Upper lobe of right lung (tissue), 1 donor: ENCODE data around the gene TBCE. TPM values are rescaled to one million over a fixed set of nuclear protein-coding genes. Genes with fewer than 3 reads are reported as not detected.
A peak's percentile ranks its signal among the peaks of the same experiment; 100 is the strongest.

ENCODE experiments used
- ATAC-seq: fragments of 200-7000 bp; cut with Tn5 transposase; one replicate; pipeline ENCODE4 v1.9.1; 2020; ENCODE audit warnings: mild to moderate bottlenecking, moderate library complexity
- DNase-seq: peaks from one replicate; pipeline ENCODE4 v3.0.0-alpha.2; 2020
- H3K27ac ChIP-seq: fragments of 200-600 bp; one replicate; pipeline ENCODE4 v1.8.0; 2022
- H3K27me3 ChIP-seq: fragments of 200-600 bp; one replicate; pipeline ENCODE4 v1.8.0; 2022; ENCODE audit warnings: mild to moderate bottlenecking
- H3K36me3 ChIP-seq: fragments of 200-600 bp; one replicate; pipeline ENCODE4 v1.8.0; 2022
- H3K4me1 ChIP-seq: fragments of 200-600 bp; one replicate; pipeline ENCODE4 v1.8.0; 2022
- H3K4me3 ChIP-seq: fragments of 200-600 bp; one replicate; pipeline ENCODE4 v1.8.0; 2022; ENCODE audit warnings: mild to moderate bottlenecking
- H3K9me3 ChIP-seq: fragments of 200-600 bp; one replicate; pipeline ENCODE4 v1.8.0; 2022
- CTCF ChIP-seq: fragments of 200-600 bp; IDR thresholded peaks from one replicate; pipeline ENCODE4 v1.8.0; 2022; ENCODE audit warnings: antibody characterized with exemption
- intact Hi-C: fragments of 100-400 bp; cut with DNase I; formaldehyde crosslinking; loops from one replicate; pipeline ENCODE4 v1.11.0; 2022
- total RNA-seq: library from RNA; stranded (reverse); fragmentation: NEBNext Ultra II Directional; extraction: Animal tissue kit (Norgen Biotek cat#: 25700); gene quantifications from one replicate; pipeline ENCODE4 v1.2.1, GENCODE V29; 2021
- donor health status: DM: no; HTN: yes; CAD: no; lungs with severe emphysema.

TBCE gene
- total RNA-seq, 1 donor from 2014 or later, result 27.2 TPM

DNA sequence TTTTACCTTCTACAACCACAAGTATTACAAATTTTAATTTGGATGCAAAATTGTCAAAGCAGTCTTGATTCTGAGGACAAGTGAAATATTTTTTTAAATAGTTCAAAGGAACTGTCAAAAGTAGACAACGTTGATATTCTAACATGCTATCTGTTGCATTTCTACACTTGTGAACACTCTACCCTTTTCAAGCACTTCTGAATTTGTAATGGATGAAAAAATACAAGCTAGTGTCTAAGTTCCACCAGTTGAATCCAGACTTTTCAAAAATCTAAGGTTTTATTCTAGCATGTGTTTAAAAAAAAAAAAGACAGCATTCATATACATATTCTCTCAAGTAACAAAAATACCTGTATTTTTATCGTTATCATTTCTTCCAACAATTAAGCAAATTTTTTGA, 41.4 kb upstream of the TBCE start:
- TF ChIP-seq CTCF, result no peak
- H3K27ac ChIP-seq, result no peak overlapping the region
- intact Hi-C loops, result no loop called here
- DNase-seq (no peak), ATAC-seq (no peak)
- no peaks in the 10 kb centered on the region for H3K27me3 ChIP-seq
- no peaks in the 10 kb centered on the region for H3K36me3 ChIP-seq
- peak overlapping the region; percentile 70 for H3K4me3 ChIP-seq
- H3K9me3 ChIP-seq, result no peaks in the 10 kb centered on the region
- H3K4me1 ChIP-seq, result peaks cover 47% of the 10 kb centered on the region

DNA sequence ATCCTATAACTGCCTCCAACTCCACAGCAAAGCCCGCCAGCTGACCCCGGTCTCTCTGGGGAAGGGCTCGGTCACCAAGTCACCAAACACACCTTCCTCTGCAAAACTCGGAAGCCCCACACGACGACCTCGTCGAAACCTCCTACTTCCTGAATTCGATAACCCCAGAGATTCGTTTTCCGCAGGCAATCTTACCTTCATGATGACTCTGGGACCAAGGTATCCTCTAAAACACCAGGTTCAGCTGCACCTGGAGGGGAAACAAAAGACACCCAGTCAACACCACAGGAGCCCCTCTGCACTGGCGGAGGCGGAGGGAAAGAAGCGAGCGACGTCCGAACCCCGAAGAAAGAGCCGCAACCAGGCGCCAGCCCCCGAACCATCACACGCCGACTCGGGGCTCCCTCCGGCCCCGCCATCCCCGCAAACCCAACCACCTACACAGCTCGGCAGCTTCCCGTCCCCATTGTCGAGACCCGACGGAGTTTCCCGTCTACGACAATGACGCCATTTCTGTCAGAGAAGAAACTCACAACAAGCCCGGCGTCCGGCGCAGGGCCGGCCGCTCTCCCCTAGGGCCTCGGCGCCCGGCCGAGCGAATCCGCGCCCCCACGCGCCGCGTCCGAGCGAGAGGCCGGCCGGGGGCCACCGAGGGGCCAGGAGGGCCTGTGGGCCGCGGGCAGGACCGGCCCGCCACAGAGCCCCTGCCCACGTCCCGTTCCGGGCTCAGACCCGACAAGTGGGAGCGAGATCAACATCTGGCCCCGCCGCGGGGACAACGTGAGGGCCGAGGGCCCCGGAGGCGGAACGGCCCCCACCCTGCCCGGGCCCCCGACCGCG, 40.3 kb upstream of the TBCE start:
- no peaks in the 10 kb centered on the region for H3K9me3 ChIP-seq
- no peaks in the 10 kb centered on the region for H3K36me3 ChIP-seq
- peak overlapping the region; percentile 92 for H3K27ac ChIP-seq
- ATAC-seq (peak; percentile 2), DNase-seq (peak; percentile 74)
- intact Hi-C loops, result no loop called here
- no peaks in the 10 kb centered on the region for H3K27me3 ChIP-seq
- H3K4me3 ChIP-seq, result peak overlapping the region; percentile 70
- no peak for TF ChIP-seq CTCF
- H3K4me1 ChIP-seq, result peaks cover 51% of the 10 kb centered on the region

DNA sequence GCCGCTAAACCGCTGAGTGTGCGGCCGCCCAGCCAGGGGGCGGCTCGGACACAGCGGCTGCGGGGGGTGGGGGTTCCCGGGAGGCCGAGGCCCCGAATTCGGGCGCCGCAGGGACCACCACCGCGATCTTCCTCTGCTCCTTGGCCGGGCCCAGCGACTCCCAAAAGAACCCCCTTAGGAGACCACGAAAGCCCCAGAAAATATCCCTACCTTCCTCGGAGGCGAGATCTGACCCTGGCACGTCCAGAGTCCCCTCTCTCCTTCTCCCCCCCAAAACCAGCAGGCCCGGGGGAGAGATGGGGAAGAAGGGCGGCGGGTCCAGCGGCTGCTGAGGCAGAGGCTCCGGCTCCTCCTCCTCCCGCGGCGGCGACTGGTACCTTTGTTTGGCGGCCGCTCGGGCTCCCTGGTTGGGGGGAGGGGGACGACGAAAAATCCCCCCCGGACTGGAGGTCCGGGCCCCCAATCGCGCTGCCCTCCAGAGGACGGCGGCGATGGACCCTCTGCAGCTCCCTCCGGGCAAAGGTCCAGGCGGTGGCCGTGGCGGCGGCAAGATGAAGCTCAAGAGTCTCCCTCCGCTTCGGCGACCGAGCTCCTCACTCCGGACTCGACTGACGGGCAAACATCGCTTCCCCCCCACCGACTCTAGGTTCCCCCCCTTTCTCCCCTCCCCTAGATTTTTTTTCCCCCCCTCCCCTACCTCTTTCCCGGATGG, 39.5 kb upstream of the TBCE start, which contains the start of gene ARID4B:
ARID4B (minus strand) TSS at position 621 of the 712 bp plus-strand sequence. CDS start 1,260 bp downstream, outside the sequence.
- H3K4me3 ChIP-seq, result peak within 1 kb of the TSS; percentile 70
- no peak for TF ChIP-seq CTCF
- H3K4me1 ChIP-seq, result peaks cover 58% of the 10 kb centered on the region
- H3K36me3 ChIP-seq, result no peaks in the 10 kb centered on the region
- ATAC-seq, result peak; percentile 28
- peak within 1 kb of the TSS; percentile 92 for H3K27ac ChIP-seq
- intact Hi-C loops, result no loop called here
- DNase-seq, result peak; percentile 90
- no peaks in the 10 kb centered on the region for H3K27me3 ChIP-seq
- H3K9me3 ChIP-seq, result no peaks in the 10 kb centered on the region

DNA sequence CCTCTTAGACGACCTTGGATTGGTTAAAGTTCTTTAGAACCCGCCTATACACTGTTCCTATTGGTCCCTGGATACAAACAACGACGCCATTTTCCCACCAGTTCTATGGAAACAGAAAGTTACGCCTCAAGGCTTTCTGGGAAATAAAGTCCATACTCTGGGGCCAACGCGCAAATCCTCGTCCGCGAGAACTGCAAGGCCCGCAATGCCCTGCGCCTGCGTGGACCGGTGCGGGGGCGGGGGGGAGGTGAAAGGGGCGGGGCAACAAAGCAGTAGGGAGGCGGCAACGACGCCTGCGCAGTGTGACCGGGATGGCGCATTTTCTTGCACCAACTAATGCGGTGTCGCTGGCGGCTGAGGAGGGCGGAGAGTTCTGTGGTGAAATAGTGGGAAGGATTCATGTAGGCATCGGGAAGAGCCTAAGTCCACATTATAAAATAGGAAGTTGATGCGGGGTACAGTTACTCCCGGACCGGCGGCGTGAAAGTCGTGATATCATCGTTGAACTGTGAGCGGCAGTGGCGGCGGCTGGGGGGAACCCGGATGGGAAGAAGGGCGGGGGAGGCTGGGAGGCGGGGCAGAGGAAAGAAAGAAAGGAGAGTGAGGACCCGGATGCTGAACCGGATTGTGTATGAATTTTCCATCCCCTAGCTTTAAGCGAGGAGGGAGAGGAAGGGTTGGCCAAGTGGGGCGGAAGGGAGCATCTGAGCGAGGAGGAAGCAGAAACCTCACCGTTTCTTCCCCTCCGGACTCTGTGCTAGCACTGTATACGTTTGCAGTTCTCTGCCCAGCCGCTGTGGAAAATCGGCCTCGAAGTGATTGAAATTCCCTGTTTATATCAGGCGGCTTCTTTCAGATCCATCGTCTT, 38.7 kb upstream of the TBCE start, which contains the start of gene GGPS1:
GGPS1 (plus strand) TSS at position 300 of the 868 bp plus-strand sequence. CDS start 6,695 bp downstream, outside the sequence.
- Histone ChIP-seq H3K9me3 (no peaks in the 10 kb centered on the region), H3K36me3 (no peaks in the 10 kb centered on the region), H3K4me1 (peaks cover 58% of the 10 kb centered on the region), H3K27ac (peak within 1 kb of the TSS; percentile 92), H3K4me3 (peak within 1 kb of the TSS; percentile 70), H3K27me3 (no peaks in the 10 kb centered on the region)
- intact Hi-C loops, result no loop called here
- TF ChIP-seq CTCF, result peak; percentile 25
- DNase-seq (peak; percentile 99), ATAC-seq (peak; percentile 94)
